SIG-M5 treated with dmso at 0.1 percent for 504 hours (cell line): Measurements from ENCODE around the gene SNAPC4.
A peak's percentile ranks its signal among the peaks of the same experiment; 100 is the strongest.

ENCODE experiments used
- DNase-seq: peaks from one replicate; lab custom pipeline; 2025; ENCODE audit not compliant: unreplicated experiment; lab: John Stamatoyannopoulos, UW

The SNAPC4 gene

GRCh38 chr9:136400038-136400834, at the start of gene SNAPC4:
TSS of gene SNAPC4 (minus strand) at chr9:136400170. CDS start at chr9:136398428, 1,742 bp downstream.
- DNase-seq = peak; percentile 74

DNA sequence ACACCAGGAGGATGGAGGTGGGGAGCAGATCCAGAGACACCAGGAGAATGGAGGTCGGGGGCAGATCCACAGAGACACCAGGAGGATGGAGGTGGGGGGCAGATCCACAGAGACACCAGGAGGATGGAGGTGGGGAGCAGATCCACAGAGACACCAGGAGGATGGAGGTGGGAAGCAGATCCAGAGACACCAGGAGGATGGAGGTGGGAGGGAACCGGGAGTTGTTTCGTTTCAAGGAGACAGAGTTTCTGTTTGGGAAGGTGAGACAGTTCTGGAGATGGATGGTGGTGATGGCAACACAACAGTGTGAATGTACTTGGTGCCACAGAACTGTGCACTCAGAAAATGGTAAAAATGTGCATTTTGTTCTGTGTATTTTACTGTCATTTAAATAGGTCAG, 48.7 kb upstream of the SNAPC4 start:
- no peak for DNase-seq

GRCh38 chr9:136447173-136447778, 47.3 kb upstream of the SNAPC4 start:
- no peak for DNase-seq

- no peak for DNase-seq
Measured at GRCh38 chr9:136445799-136446198, 45.8 kb upstream of the SNAPC4 start.

DNA sequence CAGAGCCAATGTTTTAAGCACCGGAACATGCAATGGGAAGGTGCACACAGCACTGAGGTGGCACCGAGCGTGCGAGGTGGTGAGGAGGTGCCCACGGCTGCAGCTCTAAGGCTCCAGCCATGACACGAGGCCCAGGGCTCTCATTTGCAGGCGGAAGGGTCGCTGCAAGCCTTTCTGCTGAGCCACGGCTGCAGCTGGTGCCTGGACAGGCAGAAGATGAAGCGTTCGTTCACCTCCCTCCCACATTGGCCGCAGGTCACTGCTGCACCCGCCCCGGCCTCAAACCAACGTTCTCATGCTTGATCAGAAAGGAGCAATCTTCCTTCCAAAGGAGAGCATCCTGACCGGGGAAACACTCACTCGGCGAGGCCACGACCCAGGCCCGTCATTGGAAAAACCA, 44.1 kb upstream of the SNAPC4 start:
- no peak for DNase-seq

- DNase-seq = no peak
Measured at GRCh38 chr9:136443687-136444086, 43.7 kb upstream of the SNAPC4 start.

DNA sequence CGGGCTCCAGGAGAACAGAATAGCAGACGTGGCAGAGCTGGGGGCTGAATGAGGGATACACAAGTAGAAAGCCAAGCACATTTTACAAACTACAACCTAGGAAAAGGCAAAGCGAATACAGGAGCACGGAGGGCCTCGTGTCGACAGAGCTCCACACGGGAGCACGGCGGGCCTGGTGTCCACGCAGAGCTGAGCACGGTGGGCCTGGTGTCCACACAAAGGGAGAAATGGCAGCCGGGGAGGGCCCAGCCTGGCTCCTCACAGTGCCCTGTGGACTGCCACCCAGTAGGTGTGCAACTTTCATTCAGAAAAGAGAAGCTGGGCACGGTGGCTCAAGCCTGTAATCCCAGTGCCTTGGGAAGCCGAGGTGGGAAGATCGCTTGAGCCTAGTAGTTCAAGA, 43.1 kb upstream of the SNAPC4 start:
- no peak for DNase-seq

- DNase-seq = no peak
Measured at GRCh38 chr9:136442265-136442664, 42.3 kb upstream of the SNAPC4 start.

DNA sequence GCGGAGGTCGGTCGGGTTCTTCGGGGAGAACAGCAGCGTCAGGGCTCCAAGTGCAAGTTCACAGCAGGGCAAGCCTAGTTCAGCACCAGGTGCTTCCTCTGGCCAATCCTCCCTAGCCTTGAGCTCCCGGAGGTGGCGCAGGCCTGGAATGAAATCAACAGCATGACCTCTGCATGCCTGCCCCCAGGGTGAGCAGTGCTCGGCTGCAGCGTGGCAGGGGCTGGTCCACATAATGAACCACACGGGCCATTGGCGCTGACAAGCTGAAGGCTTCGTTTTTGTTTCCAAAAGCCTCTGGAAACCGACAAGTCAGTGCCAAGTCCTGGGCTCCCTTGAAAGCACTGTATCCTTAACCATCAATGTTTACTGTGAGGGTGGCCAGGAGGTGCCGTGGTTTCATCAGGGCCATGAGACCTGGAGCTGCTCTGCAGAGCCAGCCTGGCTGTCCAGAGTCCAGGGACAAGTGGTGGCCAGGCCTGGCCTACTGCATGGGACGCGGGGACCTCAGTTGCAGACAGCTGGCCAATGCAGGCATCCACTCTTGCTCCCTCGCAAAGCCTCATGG, 41.8 kb upstream of the SNAPC4 start:
- DNase-seq = no peak

- DNase-seq = no peak
Measured at GRCh38 chr9:136441191-136441680, 41.3 kb upstream of the SNAPC4 start.

DNA sequence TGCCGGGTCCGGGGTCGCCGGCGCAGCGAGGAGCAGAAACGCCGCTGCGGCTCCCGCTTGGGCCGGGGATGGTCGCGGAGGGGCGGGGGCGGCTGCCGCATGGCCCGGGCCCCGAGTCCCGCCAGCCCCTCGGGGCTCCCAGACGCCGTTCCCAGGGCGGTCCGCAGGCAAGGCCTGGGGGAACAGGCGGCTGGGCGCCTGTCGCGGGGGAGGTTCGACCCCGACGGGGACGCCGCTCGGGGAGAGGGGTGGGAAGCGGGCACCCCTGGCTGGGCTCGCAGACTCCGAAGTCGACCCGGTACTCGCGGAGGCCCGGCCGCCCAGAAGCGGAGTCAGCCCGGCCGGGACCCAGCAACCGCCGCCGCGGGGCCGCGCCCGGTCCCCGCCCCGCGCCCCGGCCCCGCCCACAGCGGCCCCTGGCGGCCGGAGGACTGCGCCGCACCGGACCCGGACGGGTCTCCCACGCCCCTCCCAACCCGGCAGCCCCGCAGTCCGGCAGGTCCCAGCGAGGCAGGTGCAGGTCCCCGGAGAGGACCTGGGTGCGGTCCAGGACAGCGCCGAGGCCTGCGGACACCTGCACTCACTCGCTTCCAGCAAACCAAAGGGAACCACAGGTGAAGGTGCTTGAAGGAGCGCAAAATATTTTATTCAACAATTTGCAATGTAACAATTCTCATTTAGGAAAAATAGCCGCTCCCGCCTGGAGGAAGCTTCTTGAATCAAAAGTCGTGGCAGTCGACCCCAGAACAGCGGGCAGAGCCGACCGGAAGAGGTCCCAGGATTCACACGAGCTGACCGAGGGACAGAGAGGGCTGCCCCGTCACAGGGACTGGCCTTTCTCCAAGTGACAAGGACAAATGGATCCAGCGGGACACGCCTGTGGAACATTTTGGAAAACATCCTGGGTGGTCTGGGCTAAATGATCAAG, 39.8 kb upstream of the SNAPC4 start, which contains the start of gene INPP5E:
Gene INPP5E (minus strand): TSS at position 365 of the 928 bp plus-strand sequence. CDS start 426 bp downstream, outside the sequence.
- DNase-seq = peak; percentile 50

GRCh38 chr9:136438548-136439480, 38.8 kb upstream of the SNAPC4 start:
- no peak for DNase-seq

- no peak for DNase-seq
Measured at GRCh38 chr9:136437839-136438547, 38.0 kb upstream of the SNAPC4 start.

GRCh38 chr9:136437430-136437829, 37.5 kb upstream of the SNAPC4 start:
- no peak for DNase-seq

DNA sequence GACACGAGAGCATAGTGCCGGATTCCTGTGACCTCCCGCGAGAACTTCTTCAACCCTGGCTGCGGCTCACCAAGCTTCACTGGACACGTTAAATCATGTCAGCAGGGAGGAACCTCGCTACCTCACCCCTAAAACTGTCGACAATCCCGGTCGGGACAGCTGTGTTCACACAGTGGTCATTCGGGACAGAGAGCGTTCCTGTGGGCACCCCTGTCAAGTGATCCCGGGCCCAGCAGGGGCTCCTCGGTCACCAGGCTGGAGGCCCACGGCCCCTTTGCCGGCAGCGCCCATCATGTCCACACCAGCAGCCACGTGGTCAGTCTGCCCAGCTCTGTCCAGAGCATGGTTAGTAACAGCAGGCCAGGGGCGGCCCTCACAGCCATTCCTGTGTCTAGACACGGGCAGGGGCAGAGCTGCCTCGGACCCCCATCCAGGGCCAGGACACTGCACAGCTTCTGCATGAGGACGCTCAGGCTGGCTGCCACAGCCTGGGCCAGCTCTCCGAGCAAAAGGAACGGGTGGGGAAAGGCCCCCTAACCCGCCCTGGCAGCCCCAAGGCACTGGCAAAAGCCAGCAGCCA, 36.2 kb upstream of the SNAPC4 start:
- DNase-seq = no peak

DNA sequence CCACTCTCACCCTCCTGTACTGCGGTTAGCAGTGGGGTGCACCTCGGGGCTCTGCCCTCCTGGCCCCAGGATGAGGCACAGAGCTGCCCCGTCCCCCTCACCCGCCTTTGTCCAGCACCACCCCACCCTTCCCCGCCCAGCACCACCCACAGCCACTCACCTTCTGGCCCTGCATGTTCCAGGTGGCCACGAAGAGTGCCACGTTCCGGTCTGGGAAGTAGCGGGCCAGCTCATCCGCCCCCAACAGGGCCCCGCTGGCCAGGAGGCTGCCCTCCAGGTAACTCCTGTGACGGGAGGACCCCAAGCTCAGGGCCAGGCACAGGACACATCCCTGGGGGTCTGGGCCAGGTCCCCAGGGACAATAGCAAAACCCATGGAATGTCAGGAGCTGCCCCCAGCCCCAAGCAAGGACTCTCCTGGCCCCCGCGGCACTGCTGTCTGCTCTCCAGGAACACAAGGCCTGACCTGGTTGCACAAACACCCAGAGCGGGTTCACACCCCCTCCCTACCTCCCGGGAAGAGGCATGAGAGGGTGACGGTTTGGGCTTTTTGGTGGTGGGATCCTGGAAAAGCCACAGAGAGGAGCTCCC, 34.7 kb upstream of the SNAPC4 start:
- DNase-seq = no peak

DNA sequence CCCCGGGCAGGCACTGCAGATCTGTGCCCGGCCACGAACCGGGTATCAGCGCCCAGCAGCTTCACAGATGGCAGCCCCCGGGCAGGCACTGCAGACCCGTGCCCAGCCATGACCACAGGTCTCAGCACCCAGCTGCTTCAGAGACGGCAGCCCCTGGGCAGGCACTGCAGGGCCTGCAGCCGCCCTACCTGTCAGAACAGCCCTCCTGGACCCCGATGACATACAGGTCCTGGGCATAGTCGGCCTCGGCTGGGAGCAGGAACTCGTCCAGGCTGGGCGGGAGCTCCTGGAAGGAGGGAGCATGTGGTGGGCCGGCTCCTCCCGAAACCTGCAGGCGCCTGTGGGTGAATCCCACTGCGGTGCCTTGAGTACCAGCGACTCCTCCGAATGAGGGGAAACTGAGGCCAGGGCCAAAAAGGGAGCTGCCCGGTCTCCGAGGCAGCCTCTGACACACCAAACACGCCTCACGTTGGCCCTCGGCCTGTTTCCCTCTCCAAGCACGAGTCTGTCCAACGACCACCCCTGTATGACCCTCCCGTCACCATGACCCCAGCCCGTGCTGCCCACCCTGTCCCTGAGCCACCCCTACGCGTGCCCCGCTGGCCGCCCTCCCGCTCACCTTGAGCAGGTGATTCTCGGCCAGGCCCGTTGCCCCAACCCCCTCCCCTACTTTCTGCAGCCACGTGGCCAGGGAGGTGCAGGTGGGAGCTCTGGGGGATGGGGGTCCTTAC, 34.0 kb upstream of the SNAPC4 start:
- DNase-seq = no peak
